Adrenal gland (tissue), 12 donors: ENCODE data around the gene BCKDHA. TPM values are rescaled to one million over a fixed set of nuclear protein-coding genes. Genes with fewer than 3 reads are reported as not detected.
"Not testable (repeated sequence)": the region's sequence is repeated elsewhere in the genome, so short reads cannot be mapped to it uniquely, and the experiment has no call there.

Experiments used
- DNase-seq, 7 donors: peaks; one replicate each; pipeline ENCODE4 v3.0.0-alpha.2; 2019 to 2020
- H3K27ac ChIP-seq, 5 donors: fragments of 200-600 bp; sonication (generic) in 4 of 5; 1 replicate in 3 of 5; 2 replicates in 2 of 5; pipeline versions ENCODE4 v1.5.1 to v1.8.0; 2016 to 2020; ENCODE audit warnings: mild to moderate bottlenecking in 1 of 5
- H3K27me3 ChIP-seq: fragments of 200-600 bp; 2 replicates; pipeline ENCODE4 v1.8.0; 2021
- H3K36me3 ChIP-seq, 2 donors: fragments of 200-600 bp; replicated peaks in 1 of 2; 1 replicate in 1 of 2; 2 replicates in 1 of 2; pipeline versions ENCODE4 v1.5.1 to v1.8.0; 2018 to 2022
- H3K4me1 ChIP-seq, 2 donors: fragments of 200-600 bp; replicated peaks in 1 of 2; 1 replicate in 1 of 2; 2 replicates in 1 of 2; pipeline versions ENCODE4 v1.5.1 to v1.8.0; 2018 to 2021
- H3K4me3 ChIP-seq, 4 donors: fragments of 200-600 bp; sonication (generic) in 3 of 4; one replicate each; pipeline ENCODE4 v1.5.1; 2016 to 2018
- H3K9me3 ChIP-seq, 3 donors: fragments of 200-600 bp; sonication (generic) in 1 of 3; replicated peaks in 1 of 3; 1 replicate in 2 of 3; 2 replicates in 1 of 3; pipeline versions ENCODE4 v1.5.1 to v1.8.0; 2016 to 2021
- CTCF ChIP-seq, 6 experiments: fragments of 450-650 bp in 4 of 6; fragments of 200-600 bp in 2 of 6; sonication (generic) in 1 of 6; IDR thresholded peaks; 1 replicate in 5 of 6; 2 replicates in 1 of 6; pipeline versions ENCODE4 v1.5.1 to v1.8.0; 2016 to 2021; ENCODE audit warnings: antibody characterized with exemption in 6 of 6, mild to moderate bottlenecking in 2 of 6, moderate library complexity in 1 of 6
- POLR2A ChIP-seq, 2 donors: fragments of 450-650 bp; IDR thresholded peaks; one replicate each; pipeline ENCODE4 v1.6.1; 2017; ENCODE audit warnings: antibody characterized with exemption in 2 of 2, mild to moderate bottlenecking in 2 of 2, moderate library complexity in 1 of 2
- WGBS, 4 donors: extraction: QIAGEN DNeasy Blood & Tissue Kit in 2 of 4; methylation state at CpG; one replicate each; pipeline versions ENCODE4 v1.1.5 to v1.1.7; 2013 to 2017; 5-methylcytosine and 5-hydroxymethylcytosine counted together
- intact Hi-C, 2 donors: fragments of 100-400 bp; cut with DNase I; formaldehyde crosslinking; loops; one replicate each; pipeline versions ENCODE4 v1.14.1 to v1.15.0; 2022 to 2023
- polyA plus RNA-seq, 3 donors: library from polyadenylated mRNA; stranded (reverse); fragments of 200-250 nt in 2 of 3; fragments of 350-450 nt in 1 of 3; fragmentation: Illumina TruSeq in 1 of 3; extraction: RNeasy Lipid Tissue Mini Kit (QIAGEN cat#74804) in 1 of 3; gene quantifications; one replicate each; pipeline ENCODE4 v1.2.3, GENCODE V29; 2013 to 2014
- total RNA-seq, 9 donors: library from RNA; depleted of rRNA in 4 of 9; stranded (reverse); fragments of >200 nt in 4 of 9; fragments of 120-200 nt in 1 of 9; fragmentation: NEBNext Ultra II Directional in 1 of 9; extraction: Animal tissue kit (Norgen Biotek cat#: 25700) in 1 of 9; gene quantifications; one replicate each; pipeline versions ENCODE4 v1.1.0 to v1.2.4, GENCODE V29; 2013 to 2023
- donor health status: healthy with polysubstance abuse.
- donor health status: Bipolar disorder and iron deficiency.
- donor health status: DM: yes; HTN: yes; CAD: no.
- donor health status: DM: no; HTN: no; CAD: no.
- donor health status: DM: no; HTN: no; CAD: no.
- donor health status: DM: yes; HTN: yes; CAD: no.

BCKDHA gene
- total and polyA plus RNA-seq, 12 donors = 17.6 to 294 (median 100) TPM

GRCh38 chr19:41367848-41368301 lies 29.7 kb upstream of the BCKDHA start:
- WGBS, 4 donors = 34 to 50% (median 46%) methylated on average over 6 of the region's 6 CpGs
- H3K9me3 ChIP-seq = no peaks in the 10 kb centered on the region
- DNase-seq = peak in 4 of 7 donors; percentile 47 to 75 (median 54)
- intact Hi-C loops = no loop called here
- H3K4me1 ChIP-seq = peaks cover 28 to 29% of the 10 kb centered on the region in 2 donors
- no peak overlapping the region for H3K4me3 ChIP-seq
- no peaks in the 10 kb centered on the region for H3K27me3 ChIP-seq
- no peak for TF ChIP-seq CTCF (IDR thresholded peaks at IDR 0.05)
- peak in 1 of 2 donors; percentile 64 for TF ChIP-seq POLR2A (IDR thresholded peaks at IDR 0.05)
- no peaks in the 10 kb centered on the region for H3K36me3 ChIP-seq
- H3K27ac ChIP-seq = peak overlapping the region; percentile 48 to 91 (median 80)

DNA sequence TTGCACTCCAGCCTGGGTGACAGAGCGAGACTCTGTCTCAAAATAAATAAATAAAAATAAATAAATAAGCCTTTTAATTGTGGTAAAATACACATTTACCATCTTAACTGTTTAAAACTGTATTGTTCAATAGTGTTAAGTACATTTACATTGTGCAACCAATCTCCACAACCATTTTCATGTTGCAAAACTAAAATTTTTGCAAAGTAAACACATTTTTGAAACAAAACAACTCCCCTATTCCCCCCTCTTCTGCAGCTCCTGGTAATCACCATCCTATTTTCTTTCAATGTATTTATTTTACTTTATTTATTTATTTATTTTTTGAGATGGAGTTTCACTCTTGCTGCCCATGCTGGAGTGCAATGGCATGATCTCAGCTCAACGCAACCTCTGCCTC lies 27.8 kb upstream of the BCKDHA start:
- Histone ChIP-seq H3K9me3 (no peaks in the 10 kb centered on the region), H3K36me3 (no peaks in the 10 kb centered on the region), H3K4me1 (peaks cover 21 to 30% of the 10 kb centered on the region in 2 donors), H3K27ac (no peak overlapping the region), H3K4me3 (no peak overlapping the region), H3K27me3 (no peaks in the 10 kb centered on the region)
- TF ChIP-seq CTCF (IDR thresholded peaks at IDR 0.05) (no peak), POLR2A (IDR thresholded peaks at IDR 0.05) (no peak)
- no peak for DNase-seq
- WGBS, 4 donors = 97 to 100% (median 99%) methylated on average over 2 of the region's 2 CpGs
- intact Hi-C loops = loop anchor here in 1 of 2 donors (10.0 kb wide), 1 partner anchor 55 kb away; the partner anchor contains the start of gene B3GNT8

DNA sequence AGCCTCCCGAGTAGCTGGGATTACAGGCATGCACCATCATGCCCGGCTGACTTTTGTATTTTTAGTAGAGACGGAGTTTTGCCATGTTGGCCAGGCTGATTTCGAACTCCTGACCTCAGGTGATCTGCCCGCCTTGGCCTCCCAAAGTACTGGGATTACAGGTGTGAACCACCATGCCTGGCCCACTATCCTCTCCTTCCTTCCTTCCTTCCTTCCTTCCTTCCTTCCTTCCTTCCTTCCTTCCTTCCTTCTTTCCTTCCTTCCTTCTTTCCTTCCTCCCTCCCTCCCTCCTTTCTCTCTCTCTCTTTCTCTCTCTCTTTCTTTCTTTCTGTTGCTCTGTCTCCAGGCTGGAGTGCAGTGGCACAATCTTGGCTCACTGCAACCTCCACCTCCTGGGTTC lies 26.5 kb upstream of the BCKDHA start:
- H3K27ac ChIP-seq, H3K27me3 ChIP-seq, H3K9me3 ChIP-seq, H3K4me3 ChIP-seq, DNase-seq, H3K36me3 ChIP-seq: not testable (repeated sequence)
- peaks cover 24 to 31% of the 10 kb centered on the region in 2 donors for H3K4me1 ChIP-seq
- WGBS, 4 donors = 88 to 98% (median 95%) methylated on average over 5 of the region's 5 CpGs
- intact Hi-C loops = loop anchor here in 1 of 2 donors (10.0 kb wide), 1 partner anchor 54 kb away; the partner anchor contains the start of gene B3GNT8

- intact Hi-C loops = loop anchor here in 1 of 2 donors (10.0 kb wide), 1 partner anchor 53 kb away; the partner anchor contains the start of gene B3GNT8
- WGBS, 4 donors = 93 to 98% (median 96%) methylated on average over 8 of the region's 8 CpGs
Observed at GRCh38 chr19:41371541-41371940, 26.1 kb upstream of the BCKDHA start.

More at GRCh38 chr19:41371541-41371940, 26.1 kb upstream of the BCKDHA start:
- H3K36me3 ChIP-seq = no peaks in the 10 kb centered on the region
- DNase-seq = no peak
- H3K9me3 ChIP-seq = no peaks in the 10 kb centered on the region
- TF ChIP-seq POLR2A (IDR thresholded peaks at IDR 0.05) = no peak
- TF ChIP-seq CTCF (IDR thresholded peaks at IDR 0.05) = no peak
- H3K27me3 ChIP-seq = no peaks in the 10 kb centered on the region
- H3K27ac ChIP-seq = no peak overlapping the region
- no peak overlapping the region for H3K4me3 ChIP-seq
- H3K4me1 ChIP-seq = peaks cover 27 to 35% of the 10 kb centered on the region in 2 donors
